Stimulated activated CD4-positive, alpha-beta T cell treated with anti-CD3 and anti-CD28 coated beads, Interleukin-15, amount 100 ng/mL, for 24 hours (primary cell): Measurements from ENCODE around the gene SEMA3C.
"Not testable (repeated sequence)": the region's sequence is repeated elsewhere in the genome, so short reads cannot be mapped to it uniquely, and the experiment has no call there.

ENCODE experiments used
- DNase-seq: peaks from one replicate; pipeline ENCODE4 v3.0.0-alpha.2; 2020

The SEMA3C gene

DNA sequence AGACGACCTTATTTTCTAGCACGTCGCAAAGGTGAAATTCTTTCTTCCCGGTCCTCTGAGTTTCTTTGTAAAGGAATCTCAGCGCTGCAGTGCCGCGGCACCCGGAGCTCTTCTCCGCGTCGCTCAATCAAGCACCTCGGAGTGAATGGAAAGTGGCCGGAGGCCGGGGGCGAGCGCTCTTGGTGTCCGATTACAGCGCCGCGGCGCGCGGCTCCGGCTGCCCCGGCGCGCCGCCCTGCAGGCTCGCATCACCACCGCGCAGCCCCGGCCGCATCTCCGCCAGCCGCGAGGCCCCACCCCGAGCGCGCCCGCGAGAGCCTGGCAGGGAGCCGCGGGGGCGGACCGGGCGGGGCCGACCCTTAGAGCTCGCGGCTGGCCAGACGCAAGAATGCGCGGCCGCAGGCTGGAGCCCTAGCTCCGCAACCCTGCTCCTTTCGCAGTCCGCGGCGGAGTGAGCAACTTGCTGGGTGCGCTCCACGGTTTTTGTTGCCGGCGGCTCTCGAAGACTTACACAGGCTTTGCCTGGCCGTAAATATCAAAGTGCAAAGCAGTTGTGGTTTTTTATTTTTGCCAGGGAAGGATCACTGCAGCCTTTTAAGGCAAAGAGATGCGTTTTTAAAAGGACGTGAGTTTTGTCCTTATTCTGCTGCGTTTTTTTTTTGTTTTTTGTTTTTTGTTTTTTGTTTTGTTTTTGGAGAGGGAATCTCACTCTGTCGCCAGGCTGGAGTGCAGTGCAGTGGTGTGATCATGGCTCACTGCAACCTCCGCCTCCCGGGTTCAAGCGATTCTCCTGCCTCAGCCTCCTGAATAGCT is at the start of gene SEMA3C:
SEMA3C (minus strand) TSS at position 143 of the 813 bp plus-strand sequence. CDS start 2,270 bp downstream, outside the sequence.
- DNase-seq = peak; percentile 32

DNA sequence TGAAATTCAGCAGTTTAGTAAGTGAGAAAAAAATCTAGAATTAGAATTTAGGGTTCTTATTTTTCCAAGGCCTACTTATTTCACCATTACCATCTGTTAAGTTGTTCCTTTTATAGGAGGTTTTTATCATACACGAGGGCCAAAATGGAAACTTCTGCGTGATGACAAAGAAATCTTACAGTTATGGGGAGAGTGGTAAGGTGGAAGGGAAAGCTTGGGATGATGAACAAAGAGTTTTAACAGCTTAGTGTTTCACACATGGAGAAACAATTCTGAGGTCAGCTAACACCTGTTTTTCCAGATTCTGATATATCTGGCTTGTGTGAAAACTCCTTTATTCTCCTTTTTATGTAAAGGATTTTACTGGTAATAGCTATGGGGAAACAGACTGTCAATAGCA is 49.8 kb upstream of the SEMA3C start:
- DNase-seq = no peak

DNA sequence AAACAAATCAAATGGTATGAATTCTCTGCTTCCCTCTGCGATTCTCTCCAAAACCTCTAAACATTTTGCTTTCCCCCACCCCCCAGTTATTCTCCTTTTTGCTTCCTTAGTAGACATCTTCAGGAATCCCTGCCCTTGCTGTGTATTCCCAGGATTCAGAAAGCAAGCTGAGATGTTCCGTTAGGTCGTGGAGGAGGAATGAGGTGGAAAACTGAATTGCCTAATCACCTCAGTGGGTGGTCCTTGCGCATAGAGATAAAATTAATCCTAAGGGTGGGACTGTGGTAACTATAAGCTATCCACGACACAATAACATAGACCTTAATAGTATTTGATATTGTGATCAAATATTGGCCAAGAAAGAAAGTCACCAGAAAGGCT is 49.1 kb upstream of the SEMA3C start:
- DNase-seq = no peak

DNA sequence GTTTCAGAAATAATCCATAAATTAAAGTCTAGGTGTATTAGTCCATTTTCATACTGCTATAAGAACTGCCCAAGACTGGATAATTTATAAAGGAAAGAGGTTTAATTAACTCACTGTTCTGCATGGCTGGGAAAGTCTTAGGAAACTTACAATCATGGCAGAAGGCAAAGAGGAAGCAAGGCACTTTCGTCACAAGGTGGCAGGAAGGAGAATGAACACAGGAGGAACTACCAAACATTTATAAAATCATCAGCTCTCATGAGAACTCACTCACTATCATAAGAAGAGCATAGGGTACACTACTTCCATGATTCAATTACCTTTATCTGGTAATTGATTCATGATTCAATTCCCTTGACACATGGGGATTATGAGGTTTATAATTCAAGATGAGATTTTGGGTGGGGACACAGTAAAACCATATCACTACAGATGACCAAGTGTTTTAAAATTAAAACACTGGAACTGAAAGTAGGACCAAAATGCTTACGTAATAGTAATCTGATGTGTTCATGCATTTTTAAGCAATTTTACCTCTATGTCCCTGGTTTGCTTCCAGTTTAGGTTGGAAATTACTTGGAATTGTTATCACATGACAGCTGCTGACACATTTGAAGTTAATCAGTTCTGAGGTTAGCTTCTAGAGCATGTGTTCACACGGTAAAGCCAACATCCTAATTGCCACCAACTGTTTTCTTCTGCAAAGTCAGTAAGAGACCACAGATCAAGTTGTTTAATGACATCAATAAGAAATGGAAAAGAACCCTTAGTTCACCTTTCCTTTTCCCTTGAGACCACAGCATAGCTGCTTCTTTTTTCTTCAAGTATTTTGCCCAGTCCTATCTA is 48.4 kb upstream of the SEMA3C start:
- no peak for DNase-seq

DNA sequence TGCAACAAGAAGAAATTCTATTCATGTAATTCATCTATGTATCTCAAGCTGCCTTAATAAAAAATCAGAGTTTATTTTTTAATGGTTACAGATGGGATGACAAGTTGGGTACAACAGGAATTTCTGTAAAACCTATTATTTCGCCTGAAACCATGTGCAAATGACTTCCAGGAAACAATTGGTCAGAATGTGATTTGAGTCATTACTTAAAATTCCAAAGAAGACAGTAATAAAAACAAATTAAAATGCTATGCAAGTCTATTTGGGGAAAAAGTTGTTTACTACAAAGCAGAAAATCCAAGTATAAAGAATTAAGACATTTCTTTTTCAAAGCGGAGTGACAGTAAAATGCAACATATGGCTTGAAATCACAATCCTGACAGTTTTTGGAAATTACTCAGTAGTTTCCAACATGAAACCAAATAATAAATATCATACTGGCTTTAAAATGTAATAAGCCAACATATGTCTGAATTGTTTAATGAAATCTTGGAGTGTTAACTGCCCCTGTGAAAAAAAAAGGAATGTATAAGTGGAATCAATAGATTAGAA is 41.5 kb upstream of the SEMA3C start:
- no peak for DNase-seq

DNA sequence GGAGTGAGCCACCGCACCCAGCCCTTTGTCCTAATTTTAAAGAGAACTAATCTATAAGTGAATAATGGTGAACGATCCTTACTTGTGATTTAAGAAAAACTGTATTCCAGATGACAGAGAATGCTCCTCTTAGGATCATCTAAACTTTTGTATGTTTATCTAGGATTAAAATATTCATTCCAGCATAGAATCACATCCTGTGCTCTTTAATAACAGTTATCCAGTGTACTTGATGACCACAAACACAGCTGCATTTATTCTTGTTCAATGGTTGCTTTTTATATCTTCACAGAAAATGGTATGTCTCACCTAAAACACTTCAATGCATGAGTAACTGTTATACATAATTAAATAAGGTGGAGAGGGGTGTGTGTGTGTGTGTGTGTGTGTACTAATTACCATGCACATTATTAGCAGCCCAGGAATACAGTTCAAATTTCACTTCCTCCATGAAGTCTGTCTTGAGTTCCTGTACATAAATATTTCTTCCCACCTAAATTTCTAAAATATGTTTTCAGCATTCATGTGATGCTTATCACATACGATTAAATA is 38.5 kb upstream of the SEMA3C start:
- DNase-seq = no peak

DNA sequence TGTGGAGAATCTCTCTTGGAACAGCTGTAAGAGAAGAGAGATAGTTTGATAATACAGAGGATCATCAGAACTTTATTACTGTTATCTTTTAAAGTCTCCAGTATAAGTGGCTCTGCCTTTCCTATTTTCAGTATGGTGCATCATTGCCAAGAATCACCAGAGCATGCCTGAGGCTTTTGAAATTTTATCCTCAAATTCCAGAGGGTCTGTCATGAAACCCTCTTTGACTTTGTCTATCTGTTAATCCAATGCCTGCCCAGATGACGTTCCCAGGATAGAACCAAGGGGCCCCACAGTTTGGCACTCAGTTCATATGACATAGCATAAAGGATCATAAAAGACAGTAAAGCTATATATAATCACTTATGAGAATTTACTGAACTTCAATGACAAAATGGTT is 35.3 kb upstream of the SEMA3C start:
- no peak for DNase-seq

DNA sequence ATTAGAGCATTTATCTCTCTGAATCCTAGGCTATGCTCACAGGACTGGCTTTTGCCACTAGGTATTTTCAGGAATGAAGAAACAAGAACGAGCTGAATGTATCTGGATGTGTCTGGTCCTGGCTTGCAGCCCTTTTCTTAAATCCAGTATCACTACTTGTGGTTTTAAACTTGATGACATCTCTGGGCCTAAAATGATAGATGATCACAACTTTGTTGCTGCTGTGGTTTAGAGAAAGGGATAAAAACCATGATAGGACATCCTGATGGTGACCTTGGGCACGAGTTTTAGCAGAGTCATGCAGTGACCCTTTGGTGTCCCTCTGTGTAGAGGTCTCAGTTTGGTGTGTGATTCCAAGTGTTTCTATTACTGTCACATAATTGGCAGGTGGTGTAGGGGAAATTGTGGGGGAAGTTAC is 31.7 kb upstream of the SEMA3C start:
- no peak for DNase-seq

DNA sequence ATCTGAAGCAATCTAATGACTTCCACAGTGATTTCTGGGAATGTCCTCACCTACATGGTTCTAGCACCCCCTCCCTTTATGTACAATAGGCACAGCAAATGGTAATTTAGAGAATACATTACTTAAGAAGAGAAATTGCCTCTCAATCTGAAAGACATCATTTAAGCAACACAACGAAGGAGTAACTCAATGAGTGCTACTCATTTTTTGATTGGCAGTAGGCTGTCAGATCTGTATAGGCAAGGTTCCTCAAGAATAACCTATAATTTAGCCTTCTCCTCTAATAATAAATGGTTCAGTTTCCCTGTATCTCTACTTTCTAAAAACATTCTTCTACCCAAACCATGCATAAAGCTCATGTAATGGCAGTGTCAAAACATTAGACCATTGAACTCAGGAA is 30.6 kb upstream of the SEMA3C start:
- no peak for DNase-seq

DNA sequence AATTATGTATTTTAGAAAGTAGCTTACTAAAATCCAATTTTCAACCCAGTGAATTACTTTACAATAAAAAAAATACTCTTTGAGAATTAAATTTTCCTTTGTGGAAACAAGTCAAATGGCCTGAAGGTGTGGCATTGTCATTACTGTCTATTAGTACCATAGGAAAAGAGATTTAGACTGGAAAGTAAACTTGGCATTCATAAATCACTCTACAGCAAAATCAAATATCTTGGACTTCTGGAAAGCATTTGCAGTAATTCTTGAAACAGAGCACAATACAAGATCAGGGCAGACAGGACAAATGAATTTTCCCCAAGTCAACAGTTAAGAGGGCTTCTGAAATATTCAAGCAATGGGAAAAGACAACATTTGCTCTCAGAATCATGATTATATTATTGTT is 28.0 kb upstream of the SEMA3C start:
- DNase-seq = no peak

DNA sequence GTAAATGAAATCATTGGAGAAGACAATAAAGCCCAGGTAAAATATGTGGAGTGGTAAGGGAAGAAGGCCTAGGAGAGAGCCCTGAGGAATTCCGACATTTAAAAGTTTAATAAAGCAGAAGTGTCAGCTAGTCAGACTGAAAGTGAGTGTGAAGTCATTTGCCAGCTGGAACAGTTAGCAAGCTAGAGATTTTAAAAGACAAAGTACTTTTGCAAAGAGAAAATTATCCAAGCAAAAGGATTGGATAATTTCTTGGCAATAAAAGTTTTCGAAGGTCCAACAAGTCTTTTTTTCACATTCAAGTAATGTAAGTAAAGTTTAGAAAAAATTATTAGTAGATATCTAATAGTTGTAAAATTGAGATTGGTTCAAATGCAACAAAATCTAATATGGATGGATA is 27.1 kb upstream of the SEMA3C start:
- no peak for DNase-seq

DNA sequence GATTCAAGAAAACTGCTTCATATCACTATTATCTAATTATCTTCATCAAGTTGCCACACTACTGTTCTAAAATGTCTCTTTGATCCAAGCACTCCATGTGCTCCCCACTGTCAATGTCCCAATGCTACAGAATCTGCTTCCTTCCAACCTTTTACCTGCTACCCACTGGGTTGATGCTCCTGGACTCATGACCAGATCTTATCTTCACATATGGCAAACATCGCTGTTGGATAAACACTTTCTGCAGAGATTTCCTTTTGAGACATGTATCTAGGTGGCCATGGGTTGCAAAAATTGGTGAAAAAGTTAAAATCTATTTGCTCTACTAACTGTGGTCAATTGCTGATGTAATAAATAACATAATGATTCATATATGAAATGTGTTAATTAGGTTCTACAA is 24.5 kb upstream of the SEMA3C start:
- DNase-seq = no peak

DNA sequence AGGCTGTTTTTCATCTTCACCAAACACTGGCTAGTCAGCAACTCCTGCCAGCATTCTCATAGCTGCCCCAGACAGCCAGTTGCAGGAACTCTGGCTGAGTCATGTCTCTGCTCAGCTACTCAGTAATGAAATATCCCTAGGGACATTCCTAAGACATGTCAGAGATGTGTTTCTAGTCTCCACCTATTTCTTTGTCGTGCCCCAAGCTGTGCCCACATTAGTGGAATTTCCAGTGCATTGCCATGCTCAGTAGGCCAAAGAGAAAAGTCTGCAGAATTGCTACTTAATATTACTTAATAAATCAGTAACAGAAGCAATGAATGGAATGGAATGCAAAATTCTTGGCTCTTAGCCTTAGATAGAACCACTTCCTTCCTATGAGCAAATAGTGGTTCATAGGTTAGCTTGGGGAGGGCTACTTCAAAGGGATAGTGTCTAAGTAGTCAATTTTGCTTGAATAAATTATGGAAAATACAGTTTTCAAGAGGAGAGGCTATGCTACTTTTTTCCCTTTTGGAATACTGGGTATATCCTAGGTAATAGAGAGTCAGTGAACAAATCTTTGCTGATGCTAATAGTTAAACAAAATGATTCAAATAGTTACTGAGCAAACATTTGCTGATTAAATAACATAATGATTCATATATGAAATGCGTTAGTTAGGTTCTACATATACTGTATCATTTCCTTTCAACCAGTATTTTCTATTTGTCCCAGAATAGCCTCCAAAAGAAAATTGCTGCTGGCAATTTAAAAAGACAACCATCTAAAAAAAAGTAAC is 23.6 kb upstream of the SEMA3C start:
- no peak for DNase-seq

DNA sequence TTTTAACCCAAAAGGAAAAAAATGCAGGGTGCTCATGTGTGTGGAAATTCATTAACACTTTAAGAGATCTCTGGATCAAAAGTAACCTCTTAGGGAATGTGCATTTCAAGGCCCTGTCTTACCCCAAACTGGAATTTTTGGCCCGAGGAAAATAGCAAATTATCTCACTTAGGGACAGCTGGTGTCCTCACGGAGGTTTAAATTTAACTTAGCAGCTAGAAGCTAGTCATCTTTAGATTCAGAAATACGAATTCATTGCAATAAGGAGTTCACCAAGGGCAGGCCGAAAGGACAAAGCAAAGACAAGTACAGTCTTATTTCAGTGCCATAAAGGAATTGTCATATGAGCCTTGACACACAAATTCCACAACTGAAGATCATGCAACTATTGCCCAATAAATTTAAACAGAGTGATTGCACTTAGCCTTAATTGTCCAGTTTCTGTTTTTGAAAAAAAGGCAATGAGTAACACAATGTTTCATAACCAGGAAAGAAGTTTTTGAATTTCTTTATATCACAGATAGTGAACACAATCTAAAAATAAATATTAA is 22.4 kb upstream of the SEMA3C start:
- no peak for DNase-seq

DNA sequence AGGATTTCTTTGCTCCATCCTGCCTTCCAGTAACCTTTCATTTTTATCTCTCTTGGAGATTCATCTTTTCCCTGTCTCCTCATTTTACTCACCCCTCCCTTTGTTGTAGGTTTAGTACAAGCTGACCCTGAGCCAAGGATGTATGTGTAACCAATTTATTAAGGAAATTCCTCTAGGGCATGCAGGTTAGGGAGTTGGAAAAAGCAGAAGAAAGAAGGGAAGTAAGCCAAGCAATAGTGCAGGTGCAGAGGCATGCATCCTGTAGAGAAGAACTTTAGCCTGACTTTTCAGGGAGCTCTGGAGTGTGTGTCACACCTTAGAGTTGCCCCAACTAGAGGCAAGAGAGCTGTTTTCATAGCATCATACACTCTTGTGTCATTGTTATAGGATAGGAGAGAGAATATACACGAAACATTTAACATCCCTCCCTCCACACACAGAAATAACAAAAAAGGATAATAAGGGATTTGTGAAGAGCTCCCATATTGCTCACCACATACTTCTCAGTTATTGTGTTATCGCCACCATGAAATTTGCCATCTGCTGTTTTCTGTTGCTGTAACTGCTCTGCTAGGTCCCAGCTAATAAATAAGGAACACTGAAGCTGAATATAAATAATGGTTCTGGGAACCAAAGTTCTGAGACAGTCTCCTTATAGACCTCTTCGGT is 21.8 kb upstream of the SEMA3C start:
- no peak for DNase-seq

DNA sequence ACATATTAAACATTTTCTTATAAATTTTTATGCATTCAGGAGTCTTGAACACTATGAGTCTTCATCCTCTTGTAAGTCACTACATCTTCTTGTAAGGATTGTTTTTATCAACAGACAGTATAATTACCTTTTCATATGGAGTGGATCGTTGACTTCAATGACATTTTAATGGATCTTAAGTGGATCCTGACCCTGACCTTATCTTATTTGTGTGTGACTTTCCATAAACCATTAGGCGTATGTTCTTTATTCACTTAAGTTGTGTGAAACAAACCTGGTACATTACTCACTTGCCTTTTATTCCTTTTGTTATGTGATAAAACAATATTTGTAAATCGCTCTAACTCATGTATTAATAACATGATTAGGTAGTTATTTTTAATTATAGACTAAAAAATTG is 18.5 kb upstream of the SEMA3C start:
- no peak for DNase-seq

DNA sequence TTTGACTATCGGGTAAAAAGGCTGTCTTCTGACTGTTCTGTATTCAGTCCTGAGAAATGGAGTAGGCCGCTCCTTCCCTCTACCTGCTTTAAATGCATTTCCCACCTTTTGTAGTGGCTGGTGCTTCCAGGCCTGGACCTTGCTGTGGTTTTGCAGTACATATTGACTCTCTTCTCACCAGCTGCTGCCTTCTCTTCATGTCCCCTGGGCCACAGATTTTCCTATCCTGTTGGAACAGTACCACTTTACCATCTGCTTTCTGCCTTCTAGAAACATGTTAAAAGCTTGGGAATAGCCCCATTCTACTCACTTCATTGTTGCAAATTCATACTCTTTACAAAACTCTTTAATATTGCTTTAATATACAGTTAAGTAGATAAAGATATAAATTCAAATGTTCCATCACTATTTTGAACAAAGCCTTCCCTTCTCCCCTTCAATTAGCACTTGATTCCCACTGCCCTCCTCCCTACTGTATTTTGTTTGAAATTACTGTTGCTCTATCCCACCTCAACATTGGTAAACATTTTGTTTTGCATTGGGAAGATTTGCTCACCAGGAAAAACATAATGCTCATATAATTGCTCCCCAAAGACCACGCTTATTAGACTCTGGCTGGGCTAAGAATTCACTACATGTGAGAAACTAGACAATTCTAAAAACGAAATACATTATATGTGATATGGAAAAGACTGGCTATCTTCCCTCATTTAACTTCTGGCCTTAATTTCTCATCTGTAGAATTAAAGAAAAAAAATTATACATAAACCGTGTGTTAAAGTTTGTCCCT is 17.3 kb upstream of the SEMA3C start:
- DNase-seq = no peak

DNA sequence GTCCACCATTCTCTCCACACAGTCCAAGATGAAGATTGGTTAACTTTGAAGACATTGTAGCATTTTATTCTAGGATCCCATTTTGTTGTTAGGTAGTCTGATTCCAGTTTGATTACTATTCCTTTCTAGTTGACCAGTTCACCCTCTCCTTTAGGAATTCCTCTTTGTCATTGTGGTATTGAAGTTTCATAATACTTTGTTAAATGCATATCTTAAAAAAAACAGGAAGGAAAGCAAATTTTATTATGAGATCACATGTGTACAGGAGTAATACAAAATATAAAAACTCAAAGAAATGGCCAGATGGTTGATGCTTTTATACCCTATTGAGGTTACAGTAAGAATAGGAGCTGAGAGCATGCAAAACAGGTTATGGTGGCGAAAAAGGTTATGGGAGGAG is 15.5 kb upstream of the SEMA3C start:
- DNase-seq = no peak

DNA sequence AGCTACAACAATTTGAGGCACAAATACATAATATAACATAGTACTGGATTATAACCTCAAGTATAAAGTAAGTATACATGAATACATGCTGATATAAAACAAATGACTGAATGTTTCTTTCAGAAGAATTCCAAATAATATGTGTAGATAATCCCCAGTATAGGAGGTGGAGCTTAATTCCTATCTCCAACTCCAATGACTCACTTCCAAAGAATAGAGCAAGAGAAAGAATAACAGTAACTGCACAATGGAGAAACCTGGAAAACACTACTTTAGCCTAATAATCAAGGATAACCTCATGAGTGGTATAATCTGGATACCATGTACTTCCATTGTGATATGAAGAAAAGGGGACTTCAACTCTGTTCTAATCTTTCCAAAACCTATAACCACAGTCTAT is 13.7 kb upstream of the SEMA3C start:
- no peak for DNase-seq

DNA sequence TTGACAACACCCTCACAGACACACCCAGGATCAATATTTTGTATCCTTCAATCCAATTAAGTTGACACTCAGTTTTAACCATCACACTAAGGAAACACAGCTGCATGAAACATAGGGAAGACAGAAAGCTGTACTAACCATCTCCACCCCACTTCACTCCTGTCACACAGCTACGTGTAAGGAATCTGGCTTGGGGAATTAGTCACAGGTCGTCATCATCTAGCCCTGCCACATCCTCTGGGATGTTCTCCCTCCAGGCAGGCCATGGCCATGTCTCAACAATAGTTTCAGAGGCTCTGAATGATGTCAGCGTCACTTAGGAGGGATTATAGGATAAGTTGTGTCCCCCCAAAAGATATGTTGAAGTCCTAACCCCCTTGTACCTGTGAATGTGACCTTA is 10.8 kb upstream of the SEMA3C start:
- DNase-seq = no peak

DNA sequence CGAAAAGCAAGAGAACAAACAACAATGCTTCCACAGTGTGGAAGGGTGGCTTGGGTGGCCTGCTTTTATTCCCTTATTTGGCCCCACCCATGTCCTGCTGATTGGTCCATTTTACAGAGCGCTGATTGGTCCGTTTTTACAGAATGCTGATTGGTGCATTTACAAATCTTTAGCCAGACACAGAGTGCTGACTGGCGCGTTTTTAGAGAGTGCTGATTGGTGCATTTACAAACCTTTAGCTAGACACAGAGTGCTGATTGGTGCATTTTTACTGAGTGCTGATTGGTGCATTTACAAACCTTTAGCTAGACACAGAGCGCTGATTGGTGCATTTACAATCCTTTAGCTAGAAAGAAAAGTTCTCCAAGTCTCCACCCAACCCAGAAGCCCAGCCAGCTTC is 8.1 kb upstream of the SEMA3C start:
- not testable (repeated sequence) for DNase-seq
